CD4-positive, alpha-beta T cell treated with Interleukin-4 for 1 hour (primary cell): ENCODE data around the gene CD300LG.
"Not testable (repeated sequence)": the region's sequence is repeated elsewhere in the genome, so short reads cannot be mapped to it uniquely, and the experiment has no call there.

ENCODE experiments used
- DNase-seq, 2 donors: peaks; one replicate each; pipeline ENCODE4 v3.0.0-alpha.2; 2020 to 2022

Gene CD300LG

GRCh38 chr17:43856141-43856540, 9.2 kb downstream of the CD300LG start:
- DNase-seq: no peak

GRCh38 chr17:43857141-43857540, 10.2 kb downstream of the CD300LG start:
- DNase-seq: no peak

GRCh38 chr17:43857957-43858600, 11.1 kb downstream of the CD300LG start:
- no peak for DNase-seq

GRCh38 chr17:43860077-43860725, 13.2 kb downstream of the CD300LG start:
- no peak for DNase-seq

GRCh38 chr17:43860927-43861622, 14.1 kb downstream of the CD300LG start:
- no peak for DNase-seq

GRCh38 chr17:43861960-43862359, 15.0 kb downstream of the CD300LG start:
- DNase-seq: no peak

- DNase-seq: no peak
Observed at GRCh38 chr17:43864161-43864984, 17.4 kb downstream of the CD300LG start.

GRCh38 chr17:43868226-43868994, 21.4 kb downstream of the CD300LG start:
- DNase-seq: no peak

- not testable (repeated sequence) for DNase-seq
Observed at GRCh38 chr17:43869031-43869430, 22.1 kb downstream of the CD300LG start.

- DNase-seq: no peak
Observed at GRCh38 chr17:43871946-43872690, 25.1 kb downstream of the CD300LG start.

- no peak for DNase-seq
Observed at GRCh38 chr17:43873091-43873490, 26.1 kb downstream of the CD300LG start.

- no peak for DNase-seq
Observed at GRCh38 chr17:43873815-43874214, 26.8 kb downstream of the CD300LG start.

GRCh38 chr17:43874293-43874692, 27.3 kb downstream of the CD300LG start:
- DNase-seq: no peak

- DNase-seq: no peak
Observed at GRCh38 chr17:43875476-43876147, 28.6 kb downstream of the CD300LG start.

GRCh38 chr17:43877031-43877430, 30.1 kb downstream of the CD300LG start:
- no peak for DNase-seq

- no peak for DNase-seq
Observed at GRCh38 chr17:43877451-43878155, 30.6 kb downstream of the CD300LG start.

GRCh38 chr17:43878260-43879175, 31.5 kb downstream of the CD300LG start:
- DNase-seq: peak; percentile 52 to 54

- DNase-seq: no peak
Observed at GRCh38 chr17:43879723-43880419, 32.9 kb downstream of the CD300LG start.
